Activated CD4-positive, alpha-beta T cell treated with anti-CD3 and anti-CD28 coated beads for 24 hours (primary cell): ENCODE results near the gene PAN3.

Experiments
- DNase-seq, 2 donors: peaks; one replicate each; pipeline ENCODE4 v3.0.0-alpha.2; 2020; ENCODE audit warnings: low read depth in 2 of 2

The PAN3 gene

GRCh38 chr13:28219408-28220099 is 81.2 kb downstream of the PAN3 start:
- DNase-seq = no peak

- DNase-seq = no peak
Measured at GRCh38 chr13:28220166-28220565, 81.8 kb downstream of the PAN3 start.

- no peak for DNase-seq
Measured at GRCh38 chr13:28229522-28230411, 91.4 kb downstream of the PAN3 start.

DNA sequence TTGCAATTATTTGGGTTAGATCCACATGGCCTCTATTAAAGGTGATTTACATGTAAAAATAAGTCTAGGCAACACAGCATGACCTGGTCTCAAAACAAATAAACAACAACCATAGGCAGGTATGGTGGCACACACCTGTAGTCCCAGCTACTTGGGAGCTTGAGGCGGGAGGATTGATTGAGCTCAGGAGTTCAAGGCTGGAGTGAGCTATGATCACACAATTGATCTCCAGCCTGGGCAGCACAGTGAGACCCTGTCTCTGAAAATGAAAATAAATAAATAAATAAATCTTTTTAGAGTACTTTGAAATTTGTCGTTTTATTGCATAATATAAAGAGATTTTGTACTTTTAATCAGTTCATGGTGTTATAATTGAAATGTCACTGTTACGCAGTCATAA is 93.3 kb downstream of the PAN3 start:
- no peak for DNase-seq

DNA sequence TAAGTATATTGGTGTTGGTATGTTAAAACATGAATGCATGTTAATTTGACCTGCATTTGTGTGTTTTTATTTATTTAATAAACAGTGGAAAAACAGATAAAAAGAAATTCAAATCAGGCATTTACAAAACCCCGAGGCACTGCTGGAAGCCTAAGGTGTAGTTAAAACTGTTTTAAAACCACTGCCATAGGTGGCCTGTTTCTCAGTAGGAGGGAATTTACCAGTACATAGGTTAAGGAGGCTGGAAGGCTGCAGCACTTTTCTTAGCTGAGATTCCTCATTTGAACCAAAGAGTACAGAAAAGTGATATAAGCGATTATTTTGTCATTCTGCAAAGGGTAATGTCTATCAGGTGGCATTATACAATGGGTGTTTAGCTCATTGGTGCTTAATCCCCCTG is 99.6 kb downstream of the PAN3 start:
- DNase-seq = no peak

GRCh38 chr13:28239374-28239773 is 101.0 kb downstream of the PAN3 start:
- DNase-seq = no peak

DNA sequence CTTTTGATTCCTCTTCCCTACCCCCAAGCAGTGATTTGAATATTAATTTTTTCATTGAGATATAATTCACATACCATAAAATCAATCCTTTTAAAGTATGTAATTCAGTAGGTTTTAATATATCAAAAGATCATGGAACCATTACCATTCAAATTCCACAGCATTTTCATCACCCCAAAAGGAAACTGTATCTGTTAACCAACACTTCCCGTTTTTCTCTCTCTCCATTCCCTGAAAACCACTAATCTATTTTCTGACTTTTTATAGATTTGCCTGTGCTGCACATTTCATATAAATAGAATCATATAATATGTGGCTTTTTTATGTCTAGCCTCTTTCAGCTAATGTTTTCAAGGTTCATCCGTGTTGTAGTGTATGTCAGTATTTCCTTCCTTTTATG is 107.1 kb downstream of the PAN3 start:
- DNase-seq = no peak

DNA sequence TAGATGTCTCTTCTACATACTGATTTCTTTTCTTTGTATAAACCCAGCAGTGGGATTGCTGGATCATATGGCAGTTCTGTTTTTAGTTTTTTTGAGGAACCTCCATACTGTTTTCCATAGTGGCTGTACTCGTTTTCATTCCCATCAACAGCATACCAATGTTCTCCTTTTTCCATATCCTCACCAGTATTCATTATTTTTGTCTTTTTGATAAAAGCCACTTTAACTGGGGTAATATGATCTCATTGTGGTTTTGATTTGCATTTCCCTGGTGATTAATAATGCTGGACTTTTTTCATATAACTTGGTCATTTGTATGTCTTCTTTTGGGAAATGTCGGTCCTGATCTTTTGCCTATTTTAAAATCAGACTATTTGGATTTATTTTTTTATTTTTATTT is 108.5 kb downstream of the PAN3 start:
- DNase-seq = no peak

DNA sequence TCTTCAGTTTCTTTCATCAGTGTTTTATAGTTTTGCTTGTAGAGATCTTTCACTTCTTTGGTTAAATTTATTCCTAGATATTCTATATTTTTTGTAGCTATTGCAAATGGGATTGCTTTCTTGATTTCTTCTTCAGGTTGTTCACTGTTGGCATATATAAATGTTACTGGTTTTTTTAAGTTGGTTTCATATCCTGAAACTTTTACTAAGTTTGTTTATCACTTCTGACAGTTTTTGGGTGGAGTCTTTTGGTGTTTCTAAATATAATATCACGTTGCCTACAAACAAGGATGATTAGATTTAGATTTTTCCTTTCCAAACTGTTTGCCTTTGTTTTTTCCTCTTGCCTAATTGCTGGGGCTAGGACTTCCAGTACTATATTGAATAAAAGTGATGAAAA is 109.7 kb downstream of the PAN3 start:
- DNase-seq = no peak

DNA sequence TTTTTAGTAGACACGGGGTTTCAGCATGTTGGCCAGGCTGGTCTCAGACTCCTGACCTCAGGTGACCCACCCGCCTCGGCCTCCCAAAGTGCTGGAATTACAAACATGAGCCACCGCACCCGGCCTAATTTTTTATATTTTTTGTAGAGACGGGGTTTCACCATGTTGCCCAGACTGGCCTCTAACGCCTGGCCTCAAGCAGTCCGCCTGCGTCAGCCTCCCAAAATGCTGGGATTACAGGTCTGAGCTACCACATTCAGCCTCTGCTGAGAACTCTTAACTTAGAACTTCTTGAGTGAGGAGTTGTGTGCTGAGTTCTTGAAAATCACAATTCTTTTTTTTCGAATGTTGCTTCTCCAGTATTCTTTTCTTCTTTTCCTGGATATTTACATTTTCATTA is 112.2 kb downstream of the PAN3 start:
- DNase-seq = no peak

DNA sequence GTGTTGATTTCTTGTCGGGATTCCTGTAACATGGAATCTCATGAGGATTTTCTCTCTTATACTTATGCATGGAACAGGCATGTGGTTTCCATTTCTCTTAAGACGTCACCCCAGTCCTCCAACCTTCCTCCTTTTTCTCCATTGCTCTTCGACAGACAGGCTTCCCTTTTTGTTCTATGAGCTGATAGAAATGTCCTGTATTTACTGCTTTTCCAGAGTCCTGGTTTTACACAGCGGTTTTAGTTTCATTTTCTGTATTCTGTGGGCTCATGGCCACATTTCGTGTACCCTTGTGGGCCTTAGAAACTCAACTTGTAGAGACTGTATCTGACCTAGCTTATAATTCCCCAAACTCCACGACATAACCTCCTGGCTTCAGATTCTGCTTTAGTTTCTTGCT is 113.1 kb downstream of the PAN3 start:
- DNase-seq = no peak

- DNase-seq = no peak
Measured at GRCh38 chr13:28252547-28252946, 114.2 kb downstream of the PAN3 start.

DNA sequence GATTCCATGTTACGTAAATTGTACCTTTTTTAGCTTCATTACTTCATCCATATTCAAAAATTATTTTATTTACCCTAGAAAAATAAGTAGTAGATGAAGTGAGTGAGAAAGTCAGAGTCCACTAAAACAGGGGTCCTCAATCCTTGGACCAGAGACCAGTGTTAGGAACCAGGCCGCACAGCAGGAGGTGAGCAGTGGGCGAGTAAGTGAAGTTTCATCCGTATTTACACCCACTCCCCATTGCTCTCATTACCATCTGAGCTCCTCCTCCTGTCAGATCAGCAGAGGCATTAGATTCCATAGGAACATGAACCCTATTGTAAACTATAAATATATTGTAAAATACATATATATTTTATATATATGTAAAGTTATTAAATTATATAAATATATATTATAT is 119.0 kb downstream of the PAN3 start:
- no peak for DNase-seq

- no peak for DNase-seq
Measured at GRCh38 chr13:28258417-28258816, 120.1 kb downstream of the PAN3 start.

DNA sequence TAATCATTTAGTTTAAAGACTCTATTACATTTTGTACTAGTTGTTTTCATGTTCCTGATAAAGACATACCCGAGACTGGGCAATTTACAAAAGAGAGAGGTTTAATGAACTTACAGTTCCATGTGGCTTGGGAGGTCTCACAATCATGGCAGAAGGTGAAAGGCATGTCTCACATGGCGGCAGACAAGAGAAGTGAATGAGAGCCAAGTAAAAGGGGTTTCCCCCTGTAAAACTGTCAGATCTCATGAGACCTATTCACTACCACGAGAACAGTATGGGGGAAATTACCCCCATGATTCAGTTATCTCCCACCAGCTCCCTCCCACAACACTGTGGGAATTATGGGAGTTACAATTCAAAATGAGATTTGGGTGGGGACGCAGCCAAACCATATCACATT is 129.2 kb downstream of the PAN3 start:
- DNase-seq = no peak

GRCh38 chr13:28268800-28269223 is 130.5 kb downstream of the PAN3 start:
- DNase-seq = no peak

GRCh38 chr13:28271056-28271840 is 132.9 kb downstream of the PAN3 start:
- DNase-seq = no peak

DNA sequence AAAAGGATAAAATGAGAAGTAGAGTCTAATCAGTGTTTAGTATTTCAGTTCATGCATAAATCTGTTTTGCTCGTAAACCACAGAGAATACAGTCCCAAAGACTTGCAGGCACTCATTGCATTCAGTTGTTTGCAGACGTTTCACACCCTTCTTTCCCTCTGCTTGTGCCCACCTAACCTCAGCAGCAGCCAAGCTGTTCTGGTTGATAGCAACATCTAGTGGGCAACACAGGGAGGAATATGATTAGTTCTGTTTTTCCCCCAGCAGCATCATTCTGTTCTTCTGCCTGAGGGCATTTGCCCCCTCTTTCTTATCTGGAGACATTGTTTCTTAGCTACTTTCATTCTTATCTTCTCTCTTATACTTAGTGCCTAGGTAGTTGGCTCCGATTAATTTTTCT is 135.6 kb downstream of the PAN3 start:
- DNase-seq = no peak

DNA sequence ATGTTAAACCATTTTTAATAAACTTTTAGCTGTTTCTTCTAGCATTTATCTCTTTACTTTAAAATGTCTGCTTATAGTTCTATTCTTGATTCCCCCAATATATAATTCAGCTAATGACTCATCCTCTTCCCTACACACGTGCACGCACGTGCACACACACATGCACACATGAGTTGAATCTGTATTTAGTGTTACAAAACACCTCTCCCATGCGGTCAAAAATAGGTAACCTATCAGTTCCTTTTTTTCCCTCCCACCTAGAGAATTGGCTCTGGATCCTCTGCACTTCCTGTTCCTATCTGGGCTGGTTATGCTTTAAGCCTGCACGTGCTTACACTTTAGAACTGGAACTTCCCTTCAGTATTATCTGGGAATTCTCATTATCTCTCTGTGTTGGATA is 144.1 kb downstream of the PAN3 start:
- DNase-seq = no peak

- no peak for DNase-seq
Measured at GRCh38 chr13:28283600-28283999, 145.3 kb downstream of the PAN3 start.

DNA sequence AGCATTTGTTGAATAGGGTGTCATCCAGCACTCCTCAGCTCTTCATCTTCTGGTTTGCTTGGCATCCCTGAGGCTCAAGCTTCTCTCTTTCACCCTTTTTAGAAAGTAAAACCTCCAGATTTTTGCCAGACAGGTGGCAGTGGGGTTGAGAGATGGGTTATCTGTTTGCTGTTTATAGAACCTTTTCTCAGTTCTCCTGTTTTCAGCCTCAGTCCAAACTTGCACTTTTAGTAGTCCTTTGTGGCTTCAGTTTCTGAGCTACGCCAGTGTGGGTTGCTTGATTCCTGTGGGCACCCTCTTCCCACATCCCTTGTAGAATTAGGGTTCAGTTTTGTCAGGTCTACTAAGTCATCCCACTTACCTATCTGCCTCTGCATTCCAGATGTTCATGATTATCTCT is 147.9 kb downstream of the PAN3 start:
- DNase-seq = no peak

GRCh38 chr13:28297341-28297740 is 159.0 kb downstream of the PAN3 start:
- DNase-seq = no peak

GRCh38 chr13:28299916-28300315 is 161.6 kb downstream of the PAN3 start:
- no peak for DNase-seq
